ENCODE data around the gene NPHP1. TPM values are rescaled to one million over a fixed set of nuclear protein-coding genes. Genes with fewer than 3 reads are reported as not detected.
"Not testable (repeated sequence)": the region's sequence is repeated elsewhere in the genome, so short reads cannot be mapped to it uniquely, and the experiment has no call there.

The NPHP1 gene
- total and polyA plus RNA-seq, 2 donors (not counting 1 experiment from before 2014, with no cell fraction given) = 2.4 TPM

- H3K4me3 Mint-ChIP-seq = no peak overlapping the region
Measured at GRCh38 chr2:110197452-110197851, 7.4 kb downstream of the NPHP1 start.

GRCh38 chr2:110190169-110190568 lies 14.6 kb downstream of the NPHP1 start:
- H2AFZ ChIP-seq (ENCODE audit: insufficient read depth, low read depth, low read length, poor library complexity, severe bottlenecking); intact Hi-C loops (cut with micrococcal nuclease); ATAC-seq (ENCODE audit: low read depth); H3K9ac ChIP-seq (ENCODE audit: low read length); H3K4me1 ChIP-seq (ENCODE audit: control insufficient read depth in 2 of 2, insufficient read depth in 2 of 2, low read length in 2 of 2); H3K27me3 ChIP-seq (replicated peaks in 1 of 4; ENCODE audit: control extremely low read depth in 1 of 4, control insufficient read depth in 3 of 4, insufficient read depth in 4 of 4, low read length in 3 of 4); H3K27ac Mint-ChIP-seq; H3K79me2 ChIP-seq (ENCODE audit: control insufficient read depth, insufficient read depth, low read length); H3K4me3 Mint-ChIP-seq; H3K27ac ChIP-seq (ENCODE audit: low read length in 2 of 2); H3K4me3 ChIP-seq (ENCODE audit: control extremely low read depth in 1 of 5, extremely low read depth in 1 of 5, insufficient read depth in 1 of 5, low read depth in 2 of 5, low read length in 4 of 5); H3K9me3 Mint-ChIP-seq (ENCODE audit: insufficient read depth); H3K4me2 ChIP-seq (replicated peaks; ENCODE audit: low read depth, low read length, poor library complexity, severe bottlenecking); H3K4me1 Mint-ChIP-seq; POLR2A ChIA-PET; H4K20me1 ChIP-seq (ENCODE audit: control insufficient read depth, insufficient read depth, low read length, poor library complexity, severe bottlenecking); H3K36me3 ChIP-seq (replicated peaks in 1 of 2; ENCODE audit: control extremely low read depth in 1 of 2, control insufficient read depth in 1 of 2, extremely low read depth in 1 of 2, insufficient read depth in 2 of 2, low read length in 1 of 2); DNase-seq; H3K9me3 ChIP-seq (ENCODE audit: control extremely low read depth in 1 of 3, control insufficient read depth in 2 of 3, insufficient read depth in 1 of 3, low read length in 2 of 3); CTCF ChIA-PET; H3K27me3 Mint-ChIP-seq: not testable (repeated sequence)
- WGBS (ENCODE audit: insufficient coverage) = 95% methylated on average over 23 of the region's 23 CpGs

More at GRCh38 chr2:110197452-110197851, 7.4 kb downstream of the NPHP1 start:
- H3K27me3 Mint-ChIP-seq = no peaks in the 10 kb centered on the region
- no peaks in the 10 kb centered on the region for H3K9me3 Mint-ChIP-seq (ENCODE audit: insufficient read depth)
- ChIA-PET CTCF (no interaction called here), POLR2A (no interaction called here)
- WGBS (ENCODE audit: insufficient coverage) = 100% methylated on average over 1 of the region's 4 CpGs
- intact Hi-C loops (cut with micrococcal nuclease) = no loop called here
- Histone ChIP-seq H3K36me3 (replicated peaks in 1 of 2; ENCODE audit: control extremely low read depth in 1 of 2, control insufficient read depth in 1 of 2, extremely low read depth in 1 of 2, insufficient read depth in 2 of 2, low read length in 1 of 2) (no peaks in the 10 kb centered on the region), H3K9me3 (ENCODE audit: control extremely low read depth in 1 of 3, control insufficient read depth in 2 of 3, insufficient read depth in 1 of 3, low read length in 2 of 3) (no peaks in the 10 kb centered on the region), H3K4me3 (ENCODE audit: control extremely low read depth in 1 of 5, extremely low read depth in 1 of 5, insufficient read depth in 1 of 5, low read depth in 2 of 5, low read length in 4 of 5) (no peak overlapping the region), H3K79me2 (ENCODE audit: control insufficient read depth, insufficient read depth, low read length) (no peaks in the 10 kb centered on the region), H2AFZ (ENCODE audit: insufficient read depth, low read depth, low read length, poor library complexity, severe bottlenecking) (no peak overlapping the region), H3K9ac (ENCODE audit: low read length) (no peak overlapping the region), H4K20me1 (ENCODE audit: control insufficient read depth, insufficient read depth, low read length, poor library complexity, severe bottlenecking) (no peaks in the 10 kb centered on the region), H3K27me3 (replicated peaks in 1 of 4; ENCODE audit: control extremely low read depth in 1 of 4, control insufficient read depth in 3 of 4, insufficient read depth in 4 of 4, low read length in 3 of 4) (no peaks in the 10 kb centered on the region), H3K27ac (ENCODE audit: low read length in 2 of 2) (no peak overlapping the region), H3K4me1 (ENCODE audit: control insufficient read depth in 2 of 2, insufficient read depth in 2 of 2, low read length in 2 of 2) (no peaks in the 10 kb centered on the region), H3K4me2 (replicated peaks; ENCODE audit: low read depth, low read length, poor library complexity, severe bottlenecking) (no peak overlapping the region)
- DNase-seq = no peak
- TF ChIP-seq CTCF (IDR thresholded peaks at IDR 0.05) = no peak
- no peak for TF ChIP-seq EZH2 (IDR thresholded peaks at IDR 0.05; ENCODE audit: borderline replicate concordance, insufficient read depth, low read depth, low read length, poor library complexity, severe bottlenecking)
- H3K27ac Mint-ChIP-seq = no peak overlapping the region
- no peaks in the 10 kb centered on the region for H3K4me1 Mint-ChIP-seq
- ATAC-seq (ENCODE audit: low read depth) = no peak
